Skin of body (tissue), 2 donors: Measurements from ENCODE around the gene WNT11. TPM values are rescaled to one million over a fixed set of nuclear protein-coding genes. Genes with fewer than 3 reads are reported as not detected.

Source experiments
- DNase-seq: peaks from one replicate; lab custom pipeline; 2025; lab: John Stamatoyannopoulos, UW
- total RNA-seq: library from RNA; depleted of rRNA; stranded (reverse); fragments of >200 nt; gene quantifications from one replicate; pipeline ENCODE4 v1.2.3, GENCODE V29; 2014

WNT11 gene
- total RNA-seq, 1 donor from 2014 or later, result 33.0 TPM

GRCh38 chr11:76156971-76157427 is 49.3 kb downstream of the WNT11 start:
- DNase-seq, result no peak

GRCh38 chr11:76155500-76156227 is 50.6 kb downstream of the WNT11 start:
- no peak for DNase-seq

GRCh38 chr11:76153571-76153923 is 52.8 kb downstream of the WNT11 start:
- no peak for DNase-seq

- no peak for DNase-seq
Observed at GRCh38 chr11:76152741-76153570, 53.3 kb downstream of the WNT11 start.

- DNase-seq, result peak; percentile 43
Observed at GRCh38 chr11:76152086-76152681, 54.1 kb downstream of the WNT11 start.

GRCh38 chr11:76151556-76152085 is 54.7 kb downstream of the WNT11 start:
- DNase-seq, result no peak

GRCh38 chr11:76150141-76150540 is 56.2 kb downstream of the WNT11 start:
- DNase-seq, result no peak

- no peak for DNase-seq
Observed at GRCh38 chr11:76149713-76150112, 56.6 kb downstream of the WNT11 start.

GRCh38 chr11:76148941-76149613 is 57.2 kb downstream of the WNT11 start:
- DNase-seq, result no peak

- DNase-seq, result no peak
Observed at GRCh38 chr11:76148231-76148630, 58.1 kb downstream of the WNT11 start.

GRCh38 chr11:76147106-76147740 is 59.1 kb downstream of the WNT11 start:
- DNase-seq, result no peak

- no peak for DNase-seq
Observed at GRCh38 chr11:76143274-76143673, 63.0 kb downstream of the WNT11 start.

- no peak for DNase-seq
Observed at GRCh38 chr11:76141901-76142588, 64.3 kb downstream of the WNT11 start.

GRCh38 chr11:76140912-76141574 is 65.3 kb downstream of the WNT11 start:
- DNase-seq, result no peak

- no peak for DNase-seq
Observed at GRCh38 chr11:76139314-76139713, 67.0 kb downstream of the WNT11 start.

Other genes starting within 250 kb of the WNT11 start
- gene THAP12, start 174.6 kb upstream of the WNT11 start, total RNA-seq, result 48.5 TPM
- 5.2 TPM for gene GVQW3, start 174.8 kb upstream of the WNT11 start, total RNA-seq
- gene EMSY, start 238.5 kb upstream of the WNT11 start, total RNA-seq, result 27.4 TPM